PC-3 (cell line): Measurements from ENCODE around the gene MANF. TPM values are rescaled to one million over a fixed set of nuclear protein-coding genes. Genes with fewer than 3 reads are reported as not detected.

ENCODE experiments used
- ATAC-seq: fragments of 200-7000 bp; cut with Tn5 transposase; 2 replicates; pipeline ENCODE4 v1.9.1; 2020; ENCODE audit warnings: mild to moderate bottlenecking, moderate library complexity
- BruUV-seq: library from RNA; stranded (reverse); fragments of 400-500 nt; replicated peaks from 2 replicates; lab custom pipeline; 2021; lab: Mats Ljungman, UMichigan
- CTCF ChIA-PET: fragments of 300-600 bp; sonication (Branson Sonifier 250); formaldehyde crosslinking; loops from one replicate; lab custom pipeline; 2022; ENCODE audit warnings: antibody characterized with exemption; lab: Charles Lee
- POLR2A ChIA-PET: fragments of 300-600 bp; sonication (Branson Sonifier 250); formaldehyde crosslinking; loops from one replicate; lab custom pipeline; 2022; ENCODE audit warnings: antibody characterized with exemption; ENCODE audit not compliant: unreplicated experiment; lab: Charles Lee
- DNase-seq: peaks from one replicate; pipeline ENCODE4 v3.0.0-alpha.2; 2015
- H2AFZ ChIP-seq: fragments of 300-600 bp; sonication (generic); 2 replicates; pipeline ENCODE4 v1.6.0; 2016; ENCODE audit warnings: antibody characterized with exemption, low read length
- H3F3A ChIP-seq: fragments of 300-600 bp; sonication (generic); one replicate; pipeline ENCODE4 v1.6.0; 2017; ENCODE audit warnings: antibody characterized with exemption, low read length, control low read depth, mild to moderate bottlenecking; ENCODE audit not compliant: unreplicated experiment
- H3K27ac ChIP-seq: fragments of 300-600 bp; sonication (generic); 2 replicates; pipeline ENCODE4 v1.5.1; 2016; ENCODE audit warnings: mild to moderate bottlenecking, low read length
- H3K27me3 ChIP-seq: fragments of 300-600 bp; sonication (generic); 2 replicates; pipeline ENCODE4 v1.6.1; 2016; ENCODE audit warnings: low read length, mixed read lengths
- H3K36me3 ChIP-seq: fragments of 300-600 bp; sonication (generic); 2 replicates; pipeline ENCODE4 v1.6.1; 2016; ENCODE audit warnings: low read depth, mixed run types, low read length, mixed read lengths
- H3K4me1 ChIP-seq: fragments of 300-600 bp; sonication (generic); 2 replicates; pipeline ENCODE4 v1.5.1; 2016; ENCODE audit warnings: low read length; ENCODE audit not compliant: insufficient read depth
- H3K4me2 ChIP-seq: fragments of 300-600 bp; sonication (generic); 2 replicates; pipeline ENCODE4 v1.6.0; 2016; ENCODE audit warnings: low read length
- H3K4me3 ChIP-seq: fragments of 300-600 bp; sonication (generic); 2 replicates; pipeline ENCODE4 v1.5.1; 2016; ENCODE audit warnings: mild to moderate bottlenecking, low read length, mixed read lengths
- H3K79me2 ChIP-seq: fragments of 300-600 bp; sonication (generic); 2 replicates; pipeline ENCODE4 v1.6.1; 2017; ENCODE audit warnings: low read length, mixed read lengths
- H3K9ac ChIP-seq: fragments of 300-600 bp; sonication (generic); 2 replicates; pipeline ENCODE4 v1.6.0; 2016; ENCODE audit warnings: mild to moderate bottlenecking, low read length
- H3K9me2 ChIP-seq: fragments of 300-600 bp; sonication (generic); replicated peaks from 2 replicates; pipeline ENCODE4 v1.6.1; 2016; ENCODE audit warnings: mixed run types, low read length, mixed read lengths
- H3K9me3 ChIP-seq: fragments of 300-600 bp; sonication (generic); 2 replicates; pipeline ENCODE4 v1.6.1; 2016; ENCODE audit warnings: low read length, mixed read lengths
- H4K20me1 ChIP-seq: fragments of 300-600 bp; sonication (generic); 2 replicates; pipeline ENCODE4 v1.6.1; 2016; ENCODE audit warnings: low read length, mixed read lengths
- CTCF ChIP-seq: fragments of 300-600 bp; sonication (generic); conservative IDR thresholded peaks from 2 replicates; pipeline ENCODE4 v1.5.1; 2017; ENCODE audit warnings: antibody characterized with exemption, low read depth, mild to moderate bottlenecking, low read length
- EZH2 ChIP-seq: fragments of 300-600 bp; sonication (generic); IDR thresholded peaks from one replicate; pipeline ENCODE4 v1.6.1; 2017; ENCODE audit warnings: antibody characterized with exemption, mild to moderate bottlenecking, low read length; ENCODE audit not compliant: unreplicated experiment
- EZH2phosphoT487 ChIP-seq: fragments of 300-600 bp; sonication (generic); IDR thresholded peaks from 2 replicates; pipeline ENCODE4 v1.6.1; 2018; ENCODE audit warnings: mild to moderate bottlenecking, antibody characterized with exemption, low read length, borderline replicate concordance
- intact Hi-C: fragments of 100-400 bp; cut with micrococcal nuclease; formaldehyde crosslinking; loops from 2 replicates; pipeline ENCODE4 v1.9.0; 2023
- total RNA-seq: library from RNA; depleted of rRNA; stranded (reverse); fragments of >200 nt; gene quantifications from 2 replicates; pipeline ENCODE4 v1.2.3, GENCODE V29; 2014

Gene MANF
- total RNA-seq, 1 experiment from 2014 or later: 200 TPM

GRCh38 chr3:51340989-51341636 is 44.0 kb upstream of the MANF start:
- ChIA-PET CTCF (interaction anchor here (1.0 kb wide), 1 partner anchor 30 kb away, joined by 4 read pairs; no protein-coding TSS in a partner anchor), POLR2A (no interaction called here)
- Histone ChIP-seq H3K36me3 (no peaks in the 10 kb centered on the region), H3K4me2 (peak overlapping the region; percentile 53), H2AFZ (peak overlapping the region; percentile 64; the same call in 1 of the 2 replicates), H3F3A (no peaks in the 10 kb centered on the region), H3K9me2 (no peaks in the 10 kb centered on the region), H3K4me3 (no peak overlapping the region), H3K9me3 (no peaks in the 10 kb centered on the region), H3K27ac (peak overlapping the region; percentile 53), H3K4me1 (peaks cover 24% of the 10 kb centered on the region), H3K9ac (no peak overlapping the region), H4K20me1 (no peaks in the 10 kb centered on the region), H3K79me2 (no peaks in the 10 kb centered on the region), H3K27me3 (no peaks in the 10 kb centered on the region)
- DNase-seq (no peak), ATAC-seq (no peak; the same call in 1 of the 2 replicates)
- intact Hi-C loops: loop anchor here (1.0 kb wide), 1 partner anchor 725 kb away; no protein-coding TSS in a partner anchor
- TF ChIP-seq CTCF: no peak
- TF ChIP-seq EZH2: no peak
- no peak for TF ChIP-seq EZH2phosphoT487
- TSS peak; percentile 46 for BruUV-seq

GRCh38 chr3:51343918-51344687 is 41.0 kb upstream of the MANF start:
- H3F3A ChIP-seq: no peaks in the 10 kb centered on the region
- CTCF ChIA-PET: no interaction called here
- 0 out of 2 replicates have a peak, but pooled peaks cover 7% of the 10 kb centered on the region for H3K27me3 ChIP-seq
- H3K27ac ChIP-seq: no peak overlapping the region
- no peaks in the 10 kb centered on the region for H3K79me2 ChIP-seq
- TF ChIP-seq CTCF: no peak
- TF ChIP-seq EZH2phosphoT487: no peak
- TF ChIP-seq EZH2: no peak
- no peak overlapping the region; the same call in 1 of the 2 replicates for H3K4me2 ChIP-seq
- no peak for ATAC-seq
- no peak overlapping the region for H3K4me3 ChIP-seq
- no peaks in the 10 kb centered on the region for H4K20me1 ChIP-seq
- no peak overlapping the region for H3K9ac ChIP-seq
- POLR2A ChIA-PET: interaction anchor here (0.6 kb wide), 1 partner anchor 41 kb away, joined by 4 read pairs; the partner anchor contains the start of gene MANF
- intact Hi-C loops: no loop called here
- peak; percentile 63 for DNase-seq
- no peaks in the 10 kb centered on the region for H3K36me3 ChIP-seq
- no peaks in the 10 kb centered on the region for H3K9me3 ChIP-seq
- H3K4me1 ChIP-seq: peaks cover 24% of the 10 kb centered on the region
- H3K9me2 ChIP-seq: no peaks in the 10 kb centered on the region
- no peak overlapping the region for H2AFZ ChIP-seq
- BruUV-seq: no TSS peak

- ATAC-seq (no peak), DNase-seq (no peak)
- Histone ChIP-seq H3K9ac (no peak overlapping the region), H3K9me3 (no peaks in the 10 kb centered on the region), H3K27ac (no peak overlapping the region), H4K20me1 (no peaks in the 10 kb centered on the region), H3K4me3 (no peak overlapping the region), H3F3A (no peaks in the 10 kb centered on the region), H3K27me3 (0 out of 2 replicates have a peak, but pooled peaks cover 9% of the 10 kb centered on the region), H3K79me2 (no peaks in the 10 kb centered on the region), H3K4me2 (no peak overlapping the region), H3K9me2 (no peaks in the 10 kb centered on the region), H3K36me3 (no peaks in the 10 kb centered on the region), H3K4me1 (no peaks in the 10 kb centered on the region), H2AFZ (no peak overlapping the region)
- intact Hi-C loops: no loop called here
- BruUV-seq: no TSS peak
- CTCF ChIA-PET: no interaction called here
- TF ChIP-seq EZH2 (no peak), CTCF (no peak), EZH2phosphoT487 (no peak)
- POLR2A ChIA-PET: no interaction called here
These were observed 34.3 kb upstream of the MANF start for GRCh38 chr3:51350751-51351150.
